Erythroblast (primary cell): Measurements from ENCODE around the gene ZEB2.

Experiments
- GATA1 ChIP-seq: IDR thresholded peaks from 2 replicates; pipeline ENCODE4 v1.6.1; 2011; ENCODE audit warnings: low read depth, mild to moderate bottlenecking, control low read depth, low read length, moderate library complexity
- POLR2A ChIP-seq: IDR thresholded peaks from 2 replicates; pipeline ENCODE4 v1.6.1; 2011; ENCODE audit warnings: mild to moderate bottlenecking, low read length

- TF ChIP-seq POLR2A = no peak
- no peak for TF ChIP-seq GATA1
These were observed 7.4 kb downstream of the ZEB2 start for GRCh38 chr2:144512470-144512869.
